ENCODE results near the gene FLOT1. TPM values are rescaled to one million over a fixed set of nuclear protein-coding genes. Genes with fewer than 3 reads are reported as not detected.
A peak's percentile ranks its signal among the peaks of the same experiment; 100 is the strongest.

Gene FLOT1
- total and polyA plus RNA-seq, 2 donors (not counting 3 experiments of a cell fraction or from before 2014, with no cell fraction given) = 141 to 154 TPM

GRCh38 chr6:30730601-30731435 lies 11.7 kb downstream of the FLOT1 start:
- ChIA-PET CTCF (interaction anchor here (0.5 to 4.7 kb wide), 72 partner anchors 9 to 359 kb away, joined by 3 to 184 read pairs (median 5); partner anchors contain the start of genes ABCF1, ATAT1, DDR1 and DHX16), POLR2A (interaction anchor here (0.6 to 1.0 kb wide), 4 partner anchors 9 to 116 kb away, joined by 3 to 8 read pairs (median 3); partner anchors contain the start of gene IER3)
- no TSS peak for BruUV-seq (replicated peaks)
- no peak overlapping the region for H3K9ac ChIP-seq (replicated peaks; ENCODE audit: extremely low read depth, insufficient read depth, low read length)
- H3K27ac ChIP-seq (ENCODE audit: insufficient read depth, low read depth, low read length) = no peak overlapping the region
- no peak overlapping the region for H3K4me3 ChIP-seq (replicated peaks in 1 of 3; ENCODE audit: insufficient read depth in 1 of 3, low read depth in 1 of 3, low read length in 3 of 3)
- intact Hi-C loops (cut with micrococcal nuclease) (loop anchor here (5.0 kb wide), 1 partner anchor 189 kb away; no protein-coding TSS in a partner anchor), dilution Hi-C loops (cut with MboI; ENCODE audit: extremely low pct_ligation_motif_present, low sequenced_read_pairs) (loop anchor here (25.0 kb wide), 1 partner anchor 156 kb away; the partner anchor contains the start of gene DDR1)
- peaks cover 3 to 17% of the 10 kb centered on the region in 2 experiments for H3K36me3 ChIP-seq (ENCODE audit: control insufficient read depth in 2 of 2, extremely low read depth in 1 of 2, insufficient read depth in 2 of 2, low read length in 2 of 2)
- H3K79me2 ChIP-seq (ENCODE audit: control insufficient read depth, insufficient read depth, low read length) = peaks cover under 1% of the 10 kb centered on the region
- no peaks in the 10 kb centered on the region for H3K9me3 ChIP-seq (replicated peaks; ENCODE audit: control insufficient read depth, insufficient read depth, low read length)
- no peak overlapping the region for H3K4me2 ChIP-seq (ENCODE audit: insufficient read depth, low read length)
- no peaks in the 10 kb centered on the region for H3K27me3 ChIP-seq (ENCODE audit: control insufficient read depth in 2 of 2, insufficient read depth in 2 of 2, low read length in 2 of 2)
- no peaks in the 10 kb centered on the region for H4K20me1 ChIP-seq (replicated peaks; ENCODE audit: control insufficient read depth, extremely low read depth, insufficient read depth, low read length)
- peaks cover 2% of the 10 kb centered on the region for H3K4me1 ChIP-seq (ENCODE audit: control insufficient read depth, extremely low read depth, insufficient read depth, low read length)
- H2AFZ ChIP-seq (ENCODE audit: low read depth, low read length) = no peak overlapping the region
- no peaks in the 10 kb centered on the region for H3K9me1 ChIP-seq (replicated peaks; ENCODE audit: control insufficient read depth, extremely low read depth, insufficient read depth, low read length)
- DNase-seq (ENCODE audit: low read depth, low spot score) (peak; percentile 83), FAIRE-seq (peak; percentile 77)
- TF ChIP-seq POLR2A (IDR thresholded peaks at IDR 0.05; ENCODE audit: low read depth, low read length) (no peak), POLR2AphosphoS5 (IDR thresholded peaks at IDR 0.05; ENCODE audit: insufficient read depth, low read depth, low read length) (peak; percentile 40), MAX (IDR thresholded peaks at IDR 0.05; ENCODE audit: insufficient read depth, insufficient read length) (no peak), CTCF (IDR thresholded peaks at IDR 0.05; ENCODE audit: extremely low read depth in 1 of 2, insufficient read depth in 1 of 2, low read depth in 1 of 2, low read length in 2 of 2) (peak; percentile 75 to 85), MYC (IDR thresholded peaks at IDR 0.05; ENCODE audit: low read depth, low read length) (no peak), JUN (IDR thresholded peaks at IDR 0.05; ENCODE audit: borderline replicate concordance, insufficient read depth, insufficient read length, low read depth) (no peak)
